GM10266 (cell line): ENCODE measurements around the gene MEGF9.

ENCODE experiments used
- DNase-seq: peaks from one replicate; pipeline ENCODE4 v3.0.0; 2012; ENCODE audit errors: extremely low spot score
- CTCF ChIP-seq: IDR thresholded peaks from 2 replicates; pipeline ENCODE4 v1.5.1; 2012; ENCODE audit warnings: mild to moderate bottlenecking, low read depth; ENCODE audit not compliant: control insufficient read depth, insufficient read depth; ENCODE audit errors: missing control alignments

MEGF9 gene

GRCh38 chr9:120680161-120680560, 34.1 kb downstream of the MEGF9 start:
- no peak for TF ChIP-seq CTCF
- DNase-seq: no peak

- no peak for TF ChIP-seq CTCF
- DNase-seq: no peak
Measured at GRCh38 chr9:120677965-120678364, 36.3 kb downstream of the MEGF9 start.

GRCh38 chr9:120676767-120677402, 37.4 kb downstream of the MEGF9 start:
- no peak for TF ChIP-seq CTCF

GRCh38 chr9:120668399-120668798, 45.9 kb downstream of the MEGF9 start:
- no peak for TF ChIP-seq CTCF
- DNase-seq: no peak

More at GRCh38 chr9:120676767-120677402, 37.4 kb downstream of the MEGF9 start:
- DNase-seq: no peak

GRCh38 chr9:120663950-120664349, 50.3 kb downstream of the MEGF9 start:
- no peak for TF ChIP-seq CTCF
- DNase-seq: no peak

- TF ChIP-seq CTCF: no peak
- DNase-seq: no peak
Measured at GRCh38 chr9:120663380-120663779, 50.9 kb downstream of the MEGF9 start.

- TF ChIP-seq CTCF: no peak
- DNase-seq: no peak
Measured at GRCh38 chr9:120662513-120662912, 51.8 kb downstream of the MEGF9 start.
